GM12878 (cell line): ENCODE measurements around the gene RELL2. TPM values are rescaled to one million over a fixed set of nuclear protein-coding genes. Genes with fewer than 3 reads are reported as not detected.

Source experiments
- ATAC-seq: fragments of 200-7000 bp; cut with Tn5 transposase; 3 replicates; pipeline ENCODE4 v1.9.1; 2020; ENCODE audit warnings: mild to moderate bottlenecking, moderate library complexity
- BruUV-seq: library from RNA; stranded (reverse); fragments of 400-500 nt; replicated peaks from 2 replicates; lab custom pipeline; 2021; lab: Mats Ljungman, UMichigan
- CTCF ChIA-PET: fragments of 300-600 bp; sonication (Branson Sonifier 250); formaldehyde crosslinking; extraction: SDS; loops from one replicate; lab custom pipeline; 2021; ENCODE audit warnings: inconsistent platforms; lab: Yijun Ruan, JAX
- POLR2A ChIA-PET: fragments of 350-600 bp; formaldehyde crosslinking; extraction: SDS; loops from one replicate; lab custom pipeline; 2021; ENCODE audit warnings: inconsistent platforms; lab: Charles Lee
- RAD21 ChIA-PET: fragments of 300-600 bp; sonication (Branson Sonifier 250); formaldehyde crosslinking; loops from one replicate; lab custom pipeline; 2023; ENCODE audit warnings: antibody characterized with exemption; ENCODE audit not compliant: unreplicated experiment; lab: Charles Lee
- SMC1A ChIA-PET: fragments of 300-600 bp; sonication (Branson Sonifier 250); formaldehyde crosslinking; loops from one replicate; lab custom pipeline; 2023; ENCODE audit not compliant: unreplicated experiment, uncharacterized antibody; lab: Charles Lee
- DNase-seq: peaks from one replicate; pipeline ENCODE4 v3.0.0-alpha.2; 2011; ENCODE audit warnings: low read depth, low spot score
- FAIRE-seq: peaks from 3 replicates; lab custom pipeline; 2011; peaks lifted over from hg19 to GRCh38; lab: Jason Lieb, UNC
- H2AFZ ChIP-seq: 2 replicates; pipeline ENCODE4 v1.6.0; 2011; ENCODE audit warnings: low read depth, low read length, control low read depth; ENCODE audit not compliant: control insufficient read depth
- H3K27ac ChIP-seq: 2 replicates; pipeline ENCODE4 v1.5.1; 2011; ENCODE audit warnings: control low read depth; ENCODE audit not compliant: control insufficient read depth, insufficient read depth
- H3K27me3 ChIP-seq, 2 experiments: replicated peaks in 1 of 2; 2 replicates each; pipeline versions ENCODE4 v1.6.0 to v1.6.1; 2011; ENCODE audit warnings: low read length in 1 of 2; ENCODE audit not compliant: control insufficient read depth in 2 of 2, insufficient read depth in 2 of 2
- H3K36me3 ChIP-seq, 2 experiments: 2 replicates each; pipeline ENCODE4 v1.5.1; 2011; ENCODE audit warnings: low read length in 1 of 2; ENCODE audit not compliant: control insufficient read depth in 2 of 2, insufficient read depth in 2 of 2
- H3K4me1 ChIP-seq: 2 replicates; pipeline ENCODE4 v1.6.1; 2011; ENCODE audit warnings: mild to moderate bottlenecking, low read length, moderate library complexity, mixed read lengths; ENCODE audit not compliant: control insufficient read depth, insufficient read depth
- H3K4me2 ChIP-seq: 2 replicates; pipeline ENCODE4 v1.6.0; 2011; ENCODE audit warnings: control low read depth; ENCODE audit not compliant: control insufficient read depth, insufficient read depth
- H3K4me3 ChIP-seq: fragments of 200-600 bp; sonication (generic); 2 replicates; pipeline ENCODE4 v1.5.1; 2016
- H3K79me2 ChIP-seq: 2 replicates; pipeline ENCODE4 v1.6.0; 2011; ENCODE audit warnings: low read length; ENCODE audit not compliant: control insufficient read depth, insufficient read depth
- H3K9ac ChIP-seq: 2 replicates; pipeline ENCODE4 v1.8.0; 2011; ENCODE audit warnings: low read length, control low read depth, mixed read lengths; ENCODE audit not compliant: control insufficient read depth, insufficient read depth
- H3K9me3 ChIP-seq: replicated peaks from 3 replicates; pipeline ENCODE4 v1.5.1; 2011; ENCODE audit warnings: mild to moderate bottlenecking, low read length; ENCODE audit not compliant: control insufficient read depth, insufficient read depth
- H4K20me1 ChIP-seq: 2 replicates; pipeline ENCODE4 v1.6.0; 2011; ENCODE audit not compliant: control insufficient read depth, insufficient read depth
- BCL11A ChIP-seq: IDR thresholded peaks from 2 replicates; pipeline ENCODE4 v1.6.1; 2011; ENCODE audit warnings: low read depth, low read length
- CEBPB ChIP-seq, 2 experiments: fragments of 150-350 bp in 1 of 2; IDR thresholded peaks; 2 replicates each; pipeline ENCODE4 v1.6.1; 2012 to 2014; ENCODE audit warnings: low read depth in 2 of 2, low read length in 2 of 2, borderline replicate concordance in 1 of 2, inconsistent platforms in 1 of 2
- FOXK2 ChIP-seq: fragments of 450-650 bp; IDR thresholded peaks from 2 replicates; pipeline ENCODE4 v1.6.1; 2017; ENCODE audit warnings: mild to moderate bottlenecking, moderate library complexity
- LARP7 ChIP-seq: fragments of 450-650 bp; IDR thresholded peaks from 2 replicates; pipeline ENCODE4 v1.6.1; 2017; ENCODE audit warnings: mild to moderate bottlenecking
- SUPT20H ChIP-seq: IDR thresholded peaks from 2 replicates; pipeline ENCODE4 v1.6.1; 2011; ENCODE audit warnings: low read depth, mild to moderate bottlenecking, low read length, moderate library complexity, borderline replicate concordance; ENCODE audit not compliant: control insufficient read depth
- TBL1XR1 ChIP-seq: IDR thresholded peaks from 2 replicates; pipeline ENCODE4 v1.6.1; 2012; ENCODE audit warnings: low read depth, low read length, improper control_type of control experiment
- WGBS: methylation state at CpG from one replicate; pipeline ENCODE4 v1.1.6; 2016; ENCODE audit warnings: low lambda C conversion rate; ENCODE audit not compliant: insufficient replicate concordance, insufficient coverage; ENCODE audit errors: missing lambda C conversion rate; 5-methylcytosine and 5-hydroxymethylcytosine counted together
- in situ Hi-C: fragments of 300-500 bp; cut with MboI; formaldehyde crosslinking; loops from 9 replicates; pipeline ENCODE4 v1.14.3; 2018; ENCODE audit warnings: mixed read lengths
- intact Hi-C: fragments of 100-400 bp; cut with micrococcal nuclease; formaldehyde crosslinking; loops from one replicate; pipeline ENCODE4 v1.14.2; 2022; ENCODE audit not compliant: unreplicated experiment
- polyA plus RNA-seq, 11 experiments: library from polyadenylated mRNA; depleted of rRNA in 4 of 11; unstranded in 6 of 11; stranded (reverse) in 5 of 11; fragments of >200 nt; fragmentation: Nextera tagmentation in 4 of 11; fragmentation: Illumina TruSeq in 1 of 11; extraction: Ambion mirVana in 4 of 11; extraction: Trizol in 1 of 11; gene quantifications; 1 replicate in 1 of 11; 2 replicates in 10 of 11; pipeline versions ENCODE4 v1.2.1 to v1.2.3, GENCODE V29; 2011 to 2016; ENCODE audit warnings: inconsistent platforms in 2 of 11, missing spikeins in 2 of 11, low read depth in 1 of 11
- total RNA-seq, 4 experiments: library from RNA; depleted of rRNA in 3 of 4; stranded (reverse); fragments of >200 nt in 3 of 4; fragmentation: Illumina TruSeq in 1 of 4; extraction: Trizol in 1 of 4; gene quantifications; 2 replicates each; pipeline versions ENCODE4 v1.2.1 to v1.2.3, GENCODE V29; 2013 to 2021
- TF ChIP-seq, protein P1 (sequence below): fragments of 450-650 bp; IDR thresholded peaks from 2 replicates; pipeline ENCODE4 v1.6.1; 2017; ENCODE audit warnings: low read depth, mild to moderate bottlenecking, moderate library complexity

The RELL2 gene
- total and polyA plus RNA-seq, 10 of the 15 experiments (the other 5 are each of a cell fraction or from before 2014, with no cell fraction given) = 0.23 to 21.4 (median 7.1) TPM

DNA sequence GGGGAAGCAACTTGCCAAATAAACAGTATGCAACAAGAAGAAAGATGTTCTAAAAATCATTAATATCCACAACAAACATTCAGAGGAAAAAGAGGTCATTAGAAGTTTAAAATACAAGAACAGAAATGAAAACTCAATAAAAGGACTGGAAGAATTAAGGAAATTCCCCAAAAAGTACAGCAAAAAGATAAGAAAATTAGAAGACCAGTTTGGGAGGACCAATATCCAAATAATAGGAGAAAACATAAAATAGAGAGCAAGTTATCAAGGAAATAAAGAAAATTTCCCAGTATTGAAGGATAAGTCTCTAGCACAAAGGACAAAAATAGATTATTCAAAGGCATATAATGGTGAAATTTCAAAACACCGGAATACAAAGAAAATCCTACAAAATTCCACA, 39.9 kb upstream of the RELL2 start:
- no peak overlapping the region for H3K4me3 ChIP-seq
- no peaks in the 10 kb centered on the region for H3K27me3 ChIP-seq
- in situ Hi-C loops = no loop called here
- no peak overlapping the region for H3K4me2 ChIP-seq
- peaks cover 10% of the 10 kb centered on the region; the same call in 1 of the 2 replicates for H3K4me1 ChIP-seq
- SMC1A ChIA-PET = interaction anchor here (0.9 to 4.0 kb wide), 11 partner anchors 9 to 176 kb away, joined by 3 to 45 read pairs (median 5); partner anchors contain the start of genes DIAPH1, HDAC3, PCDHGA11 and RELL2
- no peak overlapping the region for H3K9ac ChIP-seq
- POLR2A ChIA-PET = interaction anchor here (0.7 to 4.6 kb wide), 7 partner anchors 11 to 45 kb away, joined by 3 to 41 read pairs (median 8); partner anchors contain the start of genes DIAPH1, HDAC3 and RELL2
- H3K36me3 ChIP-seq = peaks cover 3 to 8% of the 10 kb centered on the region in 2 experiments
- no peak overlapping the region for H2AFZ ChIP-seq
- FAIRE-seq (no peak), DNase-seq (no peak), ATAC-seq (no peak)
- no TSS peak for BruUV-seq
- H4K20me1 ChIP-seq = no peaks in the 10 kb centered on the region
- CTCF ChIA-PET = interaction anchor here (1.1 to 3.9 kb wide), 11 partner anchors 11 to 364 kb away, joined by 3 to 43 read pairs (median 10); partner anchors contain the start of genes DIAPH1, HDAC3, PCDHGA10 and RELL2
- RAD21 ChIA-PET = interaction anchor here (1.1 to 4.3 kb wide), 6 partner anchors 9 to 184 kb away, joined by 3 to 60 read pairs (median 6); partner anchors contain the start of genes DIAPH1, HDAC3, PCDHGA10 and RELL2
- 95% methylated on average over 1 of the region's 1 CpG for WGBS
- no peak overlapping the region for H3K27ac ChIP-seq
- intact Hi-C loops = loop anchor here (10.0 kb wide), 1 partner anchor 368 kb away; the partner anchor contains the start of gene RNF14
- peaks cover 62% of the 10 kb centered on the region for H3K79me2 ChIP-seq
- no peaks in the 10 kb centered on the region for H3K9me3 ChIP-seq
- no peak for TF ChIP-seq CEBPB (IDR thresholded peaks at IDR 0.05; ENCODE audit: borderline replicate concordance in 1 of 2, low read depth in 2 of 2, low read length in 2 of 2)
- TF ChIP-seq LARP7 = no peak
- TF ChIP-seq SUPT20H = no peak
- TF ChIP-seq, protein P1, sequence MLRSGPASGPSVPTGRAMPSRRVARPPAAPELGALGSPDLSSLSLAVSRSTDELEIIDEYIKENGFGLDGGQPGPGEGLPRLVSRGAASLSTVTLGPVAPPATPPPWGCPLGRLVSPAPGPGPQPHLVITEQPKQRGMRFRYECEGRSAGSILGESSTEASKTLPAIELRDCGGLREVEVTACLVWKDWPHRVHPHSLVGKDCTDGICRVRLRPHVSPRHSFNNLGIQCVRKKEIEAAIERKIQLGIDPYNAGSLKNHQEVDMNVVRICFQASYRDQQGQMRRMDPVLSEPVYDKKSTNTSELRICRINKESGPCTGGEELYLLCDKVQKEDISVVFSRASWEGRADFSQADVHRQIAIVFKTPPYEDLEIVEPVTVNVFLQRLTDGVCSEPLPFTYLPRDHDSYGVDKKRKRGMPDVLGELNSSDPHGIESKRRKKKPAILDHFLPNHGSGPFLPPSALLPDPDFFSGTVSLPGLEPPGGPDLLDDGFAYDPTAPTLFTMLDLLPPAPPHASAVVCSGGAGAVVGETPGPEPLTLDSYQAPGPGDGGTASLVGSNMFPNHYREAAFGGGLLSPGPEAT = no peak
- TF ChIP-seq FOXK2 = no peak
- no peak for TF ChIP-seq BCL11A
- no peak for TF ChIP-seq TBL1XR1
